ES-I3 (cell line): ENCODE measurements around the gene TTC28.
"Not testable (repeated sequence)": the region's sequence is repeated elsewhere in the genome, so short reads cannot be mapped to it uniquely, and the experiment has no call there.

ENCODE experiments used
- H3K36me3 ChIP-seq: 2 replicates; pipeline ENCODE4 v1.6.1; 2013; ENCODE audit warnings: mild to moderate bottlenecking, low read length, control low read depth, moderate library complexity; ENCODE audit not compliant: insufficient read depth
- H3K4me1 ChIP-seq: 2 replicates; pipeline ENCODE4 v1.6.1; 2013; ENCODE audit warnings: mild to moderate bottlenecking, control low read depth, low read length; ENCODE audit not compliant: insufficient read depth
- H3K9ac ChIP-seq: 2 replicates; pipeline ENCODE4 v1.6.1; 2013; ENCODE audit warnings: low read depth, mild to moderate bottlenecking, low read length, moderate library complexity
- H3K9me3 ChIP-seq: 2 replicates; pipeline ENCODE4 v1.6.1; 2013; ENCODE audit warnings: mild to moderate bottlenecking, low read length, moderate library complexity; ENCODE audit not compliant: control insufficient read depth, insufficient read depth

TTC28 gene

DNA sequence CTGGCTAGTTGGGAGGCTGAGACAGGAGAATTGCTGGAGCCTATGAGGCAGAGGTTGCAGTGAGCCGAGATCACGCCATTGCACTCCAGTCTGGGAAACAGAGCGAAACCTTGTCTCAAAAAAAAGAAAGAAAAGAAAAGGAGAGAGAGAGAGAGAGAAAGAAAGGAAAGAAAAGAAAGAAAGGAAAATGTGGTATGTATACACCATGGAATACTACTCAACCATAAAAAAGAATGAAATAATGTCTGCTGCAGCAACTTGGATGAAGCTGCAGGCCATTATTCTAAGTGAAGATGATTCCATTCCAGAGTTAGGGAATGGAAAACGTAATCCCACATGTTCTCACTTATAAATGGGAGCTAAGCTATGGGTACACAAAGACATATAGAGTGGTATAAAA is 30.8 kb downstream of the TTC28 start:
- H3K4me1 ChIP-seq, result no peaks in the 10 kb centered on the region
- H3K36me3 ChIP-seq, result no peaks in the 10 kb centered on the region
- H3K9me3 ChIP-seq, result no peaks in the 10 kb centered on the region
- H3K9ac ChIP-seq, result no peak overlapping the region

DNA sequence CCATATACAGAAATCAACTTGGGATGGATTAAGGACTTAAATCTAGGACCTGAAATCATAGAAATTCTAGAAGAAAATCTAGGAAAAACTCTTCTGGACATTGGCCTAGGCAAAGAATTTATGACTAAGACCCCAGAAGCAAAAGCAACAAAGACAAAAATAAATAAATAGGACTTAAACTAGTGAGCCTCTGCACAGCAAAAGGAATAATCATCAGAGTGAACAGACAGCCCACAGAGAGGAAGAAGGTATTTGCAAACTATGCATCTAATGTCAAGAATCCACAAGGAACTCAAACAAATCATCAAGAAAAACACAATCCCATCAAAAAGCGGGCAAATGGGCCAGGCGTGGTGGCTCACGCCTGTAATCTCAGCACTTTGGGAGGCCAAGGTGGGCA is 32.4 kb downstream of the TTC28 start:
- H3K9ac ChIP-seq, result no peak overlapping the region
- no peaks in the 10 kb centered on the region for H3K9me3 ChIP-seq
- H3K36me3 ChIP-seq, result no peaks in the 10 kb centered on the region
- no peaks in the 10 kb centered on the region for H3K4me1 ChIP-seq

DNA sequence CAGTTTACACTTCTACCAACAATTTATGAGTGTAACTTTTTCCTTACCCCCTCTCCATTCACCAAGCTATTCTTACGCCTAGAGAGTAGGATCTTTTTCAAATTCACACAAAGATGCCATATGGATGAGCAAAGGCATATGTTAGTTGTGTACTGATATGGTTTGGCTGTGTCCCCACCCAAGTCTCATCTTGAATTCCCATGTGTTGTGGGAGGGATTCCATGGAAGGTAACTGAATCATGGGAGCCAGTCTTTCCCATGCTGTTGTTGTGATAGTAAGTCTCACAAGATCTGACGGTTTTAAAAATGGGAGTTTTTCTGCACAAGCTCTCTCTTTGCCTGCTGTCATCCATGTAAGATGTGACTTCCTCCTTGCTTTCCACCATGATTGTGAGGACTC is 40.3 kb downstream of the TTC28 start:
- Histone ChIP-seq H3K9me3 (no peaks in the 10 kb centered on the region), H3K9ac (no peak overlapping the region), H3K4me1 (no peaks in the 10 kb centered on the region), H3K36me3 (no peaks in the 10 kb centered on the region)

DNA sequence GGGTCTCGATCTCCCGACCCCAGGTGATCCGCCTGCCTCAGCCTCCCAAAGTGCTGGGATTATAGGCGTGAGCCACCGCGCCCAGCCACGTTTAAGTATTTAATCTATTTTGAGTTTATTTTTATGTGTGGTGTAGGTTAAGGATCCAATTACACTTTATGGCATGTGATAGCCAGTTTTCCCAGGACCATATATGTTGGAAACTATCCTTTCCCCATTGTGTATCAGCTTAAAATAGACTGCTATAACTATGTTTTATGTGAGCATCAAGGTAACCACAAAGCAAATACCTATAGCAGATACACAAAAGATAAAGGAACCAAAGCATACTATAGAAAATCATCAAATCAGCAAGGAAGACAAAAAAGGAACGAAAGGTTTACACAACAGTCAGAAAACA is 42.4 kb downstream of the TTC28 start:
- Histone ChIP-seq H3K9ac (no peak overlapping the region), H3K36me3 (no peaks in the 10 kb centered on the region), H3K9me3 (no peaks in the 10 kb centered on the region), H3K4me1 (no peaks in the 10 kb centered on the region)

DNA sequence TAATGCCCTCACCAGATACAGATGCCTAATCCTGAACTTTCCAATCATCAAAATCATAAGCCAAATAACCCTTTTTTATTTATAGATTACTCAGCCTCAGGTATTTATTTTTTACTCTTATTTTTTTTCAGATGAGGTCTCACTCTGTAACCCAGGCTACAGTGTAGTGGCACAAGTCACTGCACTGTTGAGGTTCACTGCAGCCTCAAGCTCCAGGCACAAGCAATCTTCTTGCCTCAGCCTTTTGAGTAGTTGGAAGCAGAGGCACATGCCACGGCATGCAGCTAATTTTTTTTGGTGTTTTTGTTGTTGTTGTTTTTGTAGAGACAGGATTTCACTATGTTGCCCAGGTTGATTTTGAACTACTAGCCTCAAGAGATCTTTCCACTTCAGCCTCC is 49.5 kb downstream of the TTC28 start:
- Histone ChIP-seq H3K36me3 (no peaks in the 10 kb centered on the region), H3K4me1 (peaks cover 11% of the 10 kb centered on the region), H3K9me3 (no peaks in the 10 kb centered on the region), H3K9ac (no peak overlapping the region)

DNA sequence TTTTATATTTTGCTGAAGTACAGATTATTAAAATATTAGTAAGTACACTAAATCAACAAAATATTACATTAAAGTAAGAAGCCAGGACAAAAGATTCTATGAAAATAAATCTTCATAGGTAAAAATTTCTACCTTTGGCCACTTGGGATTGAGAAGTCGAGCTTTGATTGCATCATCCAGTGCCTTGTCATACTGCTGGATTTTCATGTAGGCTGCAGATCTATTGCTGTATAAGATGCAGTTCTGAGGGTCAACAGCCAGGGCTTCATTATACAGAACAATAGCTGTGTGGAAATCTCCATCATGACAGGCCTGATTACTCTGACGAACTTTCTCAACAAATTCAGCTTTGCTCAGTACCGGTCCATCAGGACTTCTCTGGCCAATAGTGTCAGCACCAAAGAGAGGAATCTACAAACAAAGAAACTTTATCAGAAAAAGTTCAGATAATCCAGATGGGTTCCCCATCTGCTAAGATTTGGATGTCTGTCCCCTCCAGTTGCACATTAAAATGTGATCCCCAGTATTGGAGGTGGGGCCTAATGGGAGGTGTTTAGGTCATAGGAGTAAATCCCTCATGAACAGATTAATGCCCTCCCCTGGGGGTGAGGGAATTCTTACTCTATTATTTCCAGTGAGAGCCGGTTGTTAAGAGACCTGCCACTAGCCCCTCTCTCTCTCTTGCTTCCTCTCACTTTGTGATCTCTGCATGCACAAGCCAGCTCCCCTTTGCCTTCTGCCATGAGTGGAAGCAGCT is 50.0 kb downstream of the TTC28 start:
- Histone ChIP-seq H3K36me3 (no peaks in the 10 kb centered on the region), H3K9ac (no peak overlapping the region), H3K4me1 (peaks cover 11% of the 10 kb centered on the region), H3K9me3 (no peaks in the 10 kb centered on the region)

DNA sequence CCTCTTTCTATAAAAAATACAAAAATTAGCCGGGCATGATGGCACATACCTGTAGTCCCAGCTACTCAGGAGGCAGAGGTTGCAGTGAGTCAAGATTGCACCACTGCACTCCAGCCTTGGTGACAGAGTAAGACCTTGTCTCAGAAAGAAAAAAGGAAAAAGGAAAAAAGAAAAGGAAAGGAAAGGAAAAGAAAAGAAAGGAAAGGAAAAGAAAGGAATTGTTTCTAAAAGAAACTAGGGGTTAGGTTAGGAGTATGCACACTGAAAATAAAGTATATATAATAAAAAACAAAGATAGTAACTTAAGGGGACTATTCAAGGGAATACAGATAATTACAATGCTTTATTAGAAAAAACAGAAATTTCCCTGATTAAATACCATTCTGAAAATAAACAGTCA is 50.9 kb downstream of the TTC28 start:
- Histone ChIP-seq H3K36me3 (no peaks in the 10 kb centered on the region), H3K4me1 (peaks cover 11% of the 10 kb centered on the region), H3K9me3 (no peaks in the 10 kb centered on the region), H3K9ac (no peak overlapping the region)

GRCh38 chr22:28627791-28628190 is 51.8 kb downstream of the TTC28 start:
- peaks cover 11% of the 10 kb centered on the region for H3K4me1 ChIP-seq
- H3K36me3 ChIP-seq, result no peaks in the 10 kb centered on the region
- H3K9me3 ChIP-seq, result no peaks in the 10 kb centered on the region
- H3K9ac ChIP-seq, result no peak overlapping the region

DNA sequence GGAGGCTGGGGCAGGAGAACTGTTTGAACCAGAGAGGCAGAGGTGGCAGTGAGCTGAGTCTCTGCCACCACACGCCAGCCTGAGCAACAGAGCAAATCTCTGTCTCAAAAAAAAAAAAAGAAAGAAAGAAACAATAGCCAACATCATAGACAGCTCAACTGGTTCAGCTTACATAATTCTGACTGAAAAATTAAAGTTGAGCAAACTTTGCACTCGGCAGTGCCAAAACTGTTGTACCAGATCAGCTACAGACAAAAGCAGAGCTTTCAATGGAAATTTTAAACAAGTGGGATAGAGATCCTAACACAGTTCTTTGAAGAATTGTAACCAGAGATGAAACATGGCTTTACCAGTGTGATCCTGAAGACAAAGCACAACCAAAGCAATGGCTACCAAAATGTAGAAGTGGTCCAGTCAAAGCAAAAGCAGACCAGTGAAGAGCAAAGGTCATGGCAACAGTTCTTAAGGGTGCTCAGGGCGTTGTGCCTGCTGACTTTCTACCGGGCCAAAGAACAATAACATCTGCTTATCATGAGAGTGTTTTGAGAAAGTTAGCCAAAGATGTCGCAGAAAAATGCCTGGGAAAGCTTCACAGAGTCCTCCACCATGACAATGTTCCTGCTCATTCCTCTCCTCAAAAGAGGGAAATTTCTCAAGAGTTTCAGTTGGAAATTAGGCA is 59.3 kb downstream of the TTC28 start:
- H3K9me3 ChIP-seq, result no peaks in the 10 kb centered on the region
- H3K4me1 ChIP-seq, result no peaks in the 10 kb centered on the region
- no peak overlapping the region for H3K9ac ChIP-seq
- no peaks in the 10 kb centered on the region for H3K36me3 ChIP-seq

- H3K9ac ChIP-seq, result no peak overlapping the region
- no peaks in the 10 kb centered on the region for H3K4me1 ChIP-seq
- H3K9me3 ChIP-seq, result no peaks in the 10 kb centered on the region
- no peaks in the 10 kb centered on the region for H3K36me3 ChIP-seq
Measured at GRCh38 chr22:28619236-28619635, 60.4 kb downstream of the TTC28 start.

- H3K9ac ChIP-seq, H3K36me3 ChIP-seq, H3K9me3 ChIP-seq, H3K4me1 ChIP-seq: not testable (repeated sequence)
Measured at GRCh38 chr22:28615423-28615822, 64.2 kb downstream of the TTC28 start.

GRCh38 chr22:28609921-28610320 is 69.7 kb downstream of the TTC28 start:
- H3K36me3 ChIP-seq, result no peaks in the 10 kb centered on the region; the same call in 1 of the 2 replicates
- no peaks in the 10 kb centered on the region for H3K9me3 ChIP-seq
- peaks cover 8% of the 10 kb centered on the region; the same call in 1 of the 2 replicates for H3K4me1 ChIP-seq
- no peak overlapping the region for H3K9ac ChIP-seq

DNA sequence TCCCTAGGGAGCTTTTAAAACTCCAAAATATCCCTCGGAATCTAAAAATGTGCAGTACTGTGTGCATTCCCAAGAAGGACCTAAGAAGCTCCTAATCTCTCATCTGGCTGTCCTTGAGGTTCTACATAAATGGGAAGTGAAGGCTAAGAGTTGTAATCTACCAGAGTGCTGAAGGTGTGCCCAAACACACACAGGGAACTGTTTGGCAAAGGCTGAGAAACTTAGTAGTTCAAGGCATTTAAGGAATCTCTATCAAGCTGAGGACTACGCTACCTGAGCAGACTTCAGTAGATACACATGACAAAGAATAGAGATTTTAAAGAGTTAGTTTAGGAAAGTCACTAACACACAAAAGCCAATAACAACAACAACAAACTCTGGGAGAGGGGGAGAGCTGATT is 71.1 kb downstream of the TTC28 start:
- Histone ChIP-seq H3K9ac (no peak overlapping the region), H3K36me3 (no peaks in the 10 kb centered on the region; the same call in 1 of the 2 replicates), H3K9me3 (no peaks in the 10 kb centered on the region)

DNA sequence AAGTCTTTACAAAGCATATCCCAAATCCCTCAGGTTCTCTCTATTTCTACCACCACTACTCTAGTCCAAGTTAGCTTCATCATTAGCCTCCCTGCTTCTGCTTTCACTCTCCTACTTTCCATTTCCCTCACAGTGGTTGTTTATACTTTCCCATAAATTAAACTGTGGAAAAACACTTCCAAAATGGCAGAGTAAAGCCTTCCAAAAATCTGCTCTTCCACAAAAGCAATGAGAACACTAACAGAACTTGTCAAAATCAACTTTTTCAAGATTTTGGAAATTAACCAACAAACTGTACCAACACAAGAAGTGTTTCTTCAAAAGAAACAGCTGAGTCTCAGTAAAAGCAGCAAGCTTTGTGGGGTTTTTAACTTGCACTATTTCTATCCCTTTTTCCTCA is 71.8 kb downstream of the TTC28 start:
- no peaks in the 10 kb centered on the region; the same call in 1 of the 2 replicates for H3K36me3 ChIP-seq
- H3K9ac ChIP-seq, result no peak overlapping the region
- H3K9me3 ChIP-seq, result no peaks in the 10 kb centered on the region
- peaks cover 8% of the 10 kb centered on the region; the same call in 1 of the 2 replicates for H3K4me1 ChIP-seq

More for the DNA sequence above, 71.1 kb downstream of the TTC28 start:
- H3K4me1 ChIP-seq, result peaks cover 8% of the 10 kb centered on the region; the same call in 1 of the 2 replicates
